HG03095 (cell line): ENCODE measurements around the gene CTAGE1.
"Not testable (repeated sequence)": the region's sequence is repeated elsewhere in the genome, so short reads cannot be mapped to it uniquely, and the experiment has no call there.

Experiments
- ATAC-seq: cut with Tn5 transposase; IDR thresholded peaks from one replicate; pipeline ENCODE4 v1.9.1; 2021; ENCODE audit warnings: moderate library complexity; ENCODE audit not compliant: unreplicated experiment

The CTAGE1 gene, protein sequence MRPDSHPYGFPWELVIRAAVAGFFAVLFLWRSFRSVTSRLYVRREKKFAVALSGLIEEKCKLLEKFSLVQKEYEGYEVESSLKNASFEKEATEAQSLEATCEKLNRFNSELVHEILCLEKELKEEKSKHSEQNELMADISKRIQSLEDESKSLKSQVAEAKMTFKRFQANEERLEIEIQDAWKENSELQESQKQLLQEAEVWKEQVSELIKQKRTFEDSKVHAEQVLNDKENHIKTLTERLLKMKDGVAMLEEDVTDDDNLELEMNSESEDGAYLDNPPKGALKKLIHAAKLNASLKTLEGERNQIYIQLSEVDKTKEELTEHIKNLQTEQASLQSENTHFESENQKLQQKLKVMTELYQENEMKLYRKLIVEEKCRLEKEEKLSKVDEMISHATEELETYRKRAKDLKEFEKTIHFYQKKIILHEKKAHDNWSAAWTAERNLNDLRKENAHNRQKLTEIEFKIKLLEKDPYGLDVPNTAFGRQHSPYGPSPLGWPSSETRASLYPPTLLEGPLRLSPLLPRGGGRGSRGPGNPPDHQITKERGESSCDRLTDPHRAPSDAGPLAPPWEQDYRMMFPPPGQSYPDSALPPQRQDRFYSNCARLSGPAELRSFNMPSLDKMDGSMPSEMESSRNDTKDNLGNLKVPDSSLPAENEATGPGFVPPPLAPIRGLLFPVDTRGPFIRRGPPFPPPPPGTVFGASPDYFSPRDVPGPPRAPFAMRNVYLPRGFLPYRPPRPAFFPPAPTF

DNA sequence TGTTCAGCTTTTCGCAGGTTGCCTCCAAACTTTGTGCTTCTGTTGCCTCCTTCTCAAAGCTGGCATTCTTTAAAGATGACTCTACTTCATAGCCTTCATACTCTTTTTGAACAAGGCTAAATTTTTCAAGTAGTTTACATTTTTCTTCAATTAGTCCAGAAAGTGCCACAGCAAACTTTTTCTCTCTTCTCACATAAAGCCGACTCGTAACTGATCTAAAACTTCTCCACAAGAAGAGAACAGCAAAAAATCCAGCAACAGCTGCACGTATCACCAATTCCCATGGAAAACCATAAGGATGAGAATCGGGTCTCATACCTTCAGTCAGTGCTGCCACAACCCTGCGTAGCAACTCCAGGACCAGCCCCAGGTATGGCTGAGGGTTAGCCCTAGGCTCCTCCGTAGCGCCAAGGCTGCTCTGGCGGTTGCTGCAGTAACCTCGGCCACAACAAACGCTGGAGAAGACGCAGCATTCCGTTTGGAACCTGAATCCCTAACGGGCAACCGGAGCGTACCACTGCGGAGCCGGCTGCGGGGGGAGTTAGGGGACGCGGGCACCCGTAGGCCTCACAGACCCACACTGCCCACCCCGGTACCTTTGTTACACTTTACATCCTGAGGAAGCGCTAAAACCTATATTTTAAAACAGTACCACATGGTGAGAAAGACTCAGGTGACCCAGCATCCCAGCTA, at the start of gene CTAGE1:
CTAGE1 (minus strand) TSS at position 420 of the 693 bp plus-strand sequence; CDS start at position 316, 104 bp downstream.
- ATAC-seq = no peak

DNA sequence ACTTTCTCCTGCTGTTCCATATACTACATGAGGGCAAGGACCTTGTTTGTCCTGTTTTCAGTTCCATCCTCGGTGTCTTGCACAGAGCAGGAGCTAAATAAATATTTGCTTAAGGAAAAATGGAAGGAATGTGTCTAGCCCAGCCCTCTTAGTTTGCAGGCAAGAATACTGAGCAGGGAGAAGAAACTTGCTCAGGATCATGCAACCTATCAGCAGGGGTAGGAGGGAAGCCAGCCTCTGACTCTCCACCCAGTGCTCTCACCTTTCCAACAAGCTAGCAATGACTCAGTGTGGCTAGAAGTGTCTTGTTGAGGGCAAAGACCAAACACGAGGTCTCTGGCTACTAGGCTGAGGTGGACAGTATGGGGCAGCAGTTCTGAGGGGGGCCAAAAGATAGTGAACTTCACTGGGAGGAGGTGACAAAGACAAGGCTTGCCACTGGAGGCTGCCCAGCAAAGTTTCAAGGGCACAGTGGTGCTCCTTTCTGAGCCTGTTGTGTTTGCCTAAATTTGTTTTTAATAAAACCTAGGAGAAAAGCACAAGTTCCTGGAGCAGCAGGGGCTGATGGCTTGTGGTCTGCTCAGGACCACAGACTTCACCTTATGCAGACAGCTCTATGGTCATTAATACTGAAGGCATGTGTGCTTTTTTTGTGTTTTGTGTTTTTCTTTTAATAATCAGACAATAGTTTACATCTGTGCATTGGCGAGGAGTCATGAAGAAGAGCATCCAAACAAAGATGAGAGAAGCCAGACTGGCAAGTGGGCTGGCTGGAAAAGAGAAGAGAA, 49.1 kb upstream of the CTAGE1 start:
- ATAC-seq = no peak

DNA sequence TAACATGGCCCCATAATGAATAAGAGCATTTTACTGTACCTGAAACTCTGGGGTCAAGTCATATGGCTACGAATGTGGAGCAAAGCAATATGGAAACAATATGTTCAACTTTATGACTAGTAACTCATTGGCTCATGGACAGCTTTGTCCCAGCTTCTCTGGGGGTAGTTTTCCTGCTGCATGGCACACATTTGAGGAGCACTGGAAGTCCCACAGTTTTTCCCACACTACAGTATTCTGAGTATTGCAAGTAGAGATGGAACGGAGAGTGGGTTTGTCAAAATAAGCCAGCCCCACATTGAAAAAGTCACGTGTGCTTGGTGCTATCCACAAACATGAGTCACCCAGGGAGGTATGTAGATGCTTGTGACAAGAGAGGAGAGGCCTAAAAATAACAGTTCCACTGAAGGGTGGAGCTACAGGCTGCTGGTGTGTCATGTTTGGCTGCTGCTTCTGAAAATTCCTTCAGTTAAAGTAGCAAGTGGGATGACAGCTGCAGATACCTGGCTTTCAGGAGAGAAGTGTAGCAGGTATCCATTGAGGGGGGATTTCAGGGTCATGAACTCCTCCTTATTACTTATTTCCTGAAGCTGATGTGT, 48.2 kb upstream of the CTAGE1 start:
- ATAC-seq = no peak

DNA sequence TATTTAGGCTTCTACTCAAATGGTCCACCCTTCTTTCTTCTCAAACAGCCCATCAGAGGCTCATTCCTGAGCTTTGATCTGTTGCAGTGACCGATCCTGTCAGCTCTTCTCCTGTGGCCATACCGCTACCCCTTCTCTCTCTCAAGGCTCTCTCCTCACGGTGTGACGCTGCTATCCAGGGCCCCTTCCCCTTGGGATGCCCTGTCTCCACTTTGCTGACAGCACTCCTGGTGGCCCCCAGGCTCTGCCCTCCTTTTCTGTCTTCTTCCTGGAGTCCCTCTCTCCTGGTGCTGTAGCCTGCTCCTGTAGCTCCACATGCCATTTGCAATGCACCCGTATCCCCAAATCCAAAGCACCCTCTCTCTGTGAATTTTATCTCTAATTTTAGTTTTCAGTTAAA, 45.4 kb upstream of the CTAGE1 start:
- no peak for ATAC-seq

DNA sequence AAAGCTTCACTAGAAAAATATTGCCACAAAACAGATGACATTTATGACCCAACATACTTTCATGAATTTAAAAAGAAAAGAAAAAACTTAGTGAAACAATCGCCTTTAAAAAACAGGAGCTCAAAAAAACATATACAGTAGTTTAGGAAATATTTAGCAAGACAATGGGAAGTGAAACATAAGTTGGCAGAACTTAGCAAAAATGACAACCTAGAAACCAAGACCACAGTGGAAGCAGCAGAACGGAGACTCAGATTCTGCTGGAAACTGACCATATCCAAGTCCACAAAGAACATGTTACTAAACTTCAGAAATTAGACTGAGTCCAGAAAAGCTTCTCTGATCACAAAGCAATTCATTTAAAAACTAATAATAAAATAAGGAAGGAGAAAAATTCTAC, 41.8 kb upstream of the CTAGE1 start:
- no peak for ATAC-seq

DNA sequence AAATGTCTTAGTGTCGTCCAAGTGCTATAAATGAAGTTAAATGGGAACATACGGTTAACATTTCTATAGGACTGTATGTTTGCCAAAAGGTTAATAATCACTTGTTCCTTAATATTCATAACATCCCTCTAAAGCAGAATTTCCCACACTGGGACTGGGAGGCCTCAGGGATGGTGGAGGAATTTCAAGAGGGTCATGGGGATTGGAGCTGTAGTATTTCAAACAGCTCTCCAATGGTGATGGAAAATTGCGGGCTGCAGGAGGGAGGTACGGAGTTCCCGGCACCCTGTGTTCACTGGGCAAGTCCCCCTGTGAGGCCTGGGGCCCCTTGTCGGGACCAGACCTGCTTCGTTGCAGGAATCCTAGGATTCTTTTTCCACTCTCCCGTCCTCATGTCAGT, 39.8 kb upstream of the CTAGE1 start:
- ATAC-seq = no peak

DNA sequence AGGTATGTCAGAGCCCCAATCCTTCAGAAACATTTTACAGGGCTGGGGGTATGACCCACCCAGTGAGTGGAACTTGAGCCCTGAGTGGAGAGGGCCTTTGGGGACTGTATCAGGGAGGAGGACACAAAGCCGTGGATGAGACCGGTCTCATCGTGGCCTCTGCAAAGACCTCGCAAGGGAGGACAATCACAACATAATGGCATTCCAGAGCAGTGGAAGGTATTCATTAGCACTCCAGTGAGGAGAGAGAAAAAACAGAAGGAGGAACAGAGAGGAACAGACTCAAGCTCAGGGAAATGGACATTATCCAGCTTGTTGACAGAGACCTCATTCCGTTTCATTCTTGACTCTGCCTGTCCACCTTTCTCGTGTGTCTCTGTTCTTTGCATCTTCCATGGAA, 38.8 kb upstream of the CTAGE1 start:
- ATAC-seq = no peak

DNA sequence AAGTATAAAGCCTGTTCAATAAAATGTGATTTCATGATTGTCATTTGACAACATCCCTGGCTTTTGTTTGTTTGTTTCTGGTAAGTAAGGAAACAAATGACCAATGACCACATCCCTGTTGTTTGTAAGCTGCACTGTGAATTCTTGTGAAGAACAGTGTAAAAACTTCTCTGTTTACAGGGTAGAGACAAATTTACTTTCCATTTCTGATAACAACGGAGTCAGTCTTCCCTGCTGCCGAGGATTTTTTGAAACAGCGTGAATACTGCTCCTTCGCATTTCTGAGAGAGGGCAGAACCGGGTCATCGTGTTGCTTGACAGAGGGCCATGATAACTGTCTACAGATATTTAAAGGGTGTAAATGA, 38.4 kb upstream of the CTAGE1 start:
- no peak for ATAC-seq

DNA sequence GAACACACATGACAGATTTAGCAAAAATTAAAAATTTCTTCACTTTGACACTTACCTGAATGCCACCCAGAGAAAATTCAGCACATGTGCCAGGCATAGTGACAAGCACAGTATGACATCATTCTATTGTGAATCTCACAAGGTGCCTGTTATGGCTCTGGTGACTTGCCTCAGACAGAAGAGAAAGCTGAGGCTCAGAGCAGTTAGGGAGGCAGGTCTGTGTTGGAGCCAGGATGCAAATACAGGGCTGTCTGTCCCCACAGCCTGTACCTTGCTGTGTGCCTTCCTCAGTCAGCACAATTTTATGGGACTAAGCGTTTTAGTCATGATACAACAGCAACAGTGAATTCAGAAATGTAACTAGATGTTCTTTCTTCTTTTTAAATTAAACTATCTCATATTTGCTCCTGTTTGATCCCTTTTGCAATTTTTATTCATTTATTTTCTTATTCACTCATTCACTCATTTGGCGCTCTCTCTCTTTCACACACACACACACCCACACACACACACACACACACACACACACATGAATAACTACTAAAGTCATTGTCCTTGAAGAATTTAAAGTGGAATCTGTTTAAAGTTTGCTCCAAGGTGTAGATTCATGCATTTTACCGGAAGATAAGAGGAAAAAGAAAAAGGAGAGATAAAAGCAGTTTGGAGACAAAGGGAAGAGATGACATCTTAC, 37.9 kb upstream of the CTAGE1 start:
- ATAC-seq = no peak

DNA sequence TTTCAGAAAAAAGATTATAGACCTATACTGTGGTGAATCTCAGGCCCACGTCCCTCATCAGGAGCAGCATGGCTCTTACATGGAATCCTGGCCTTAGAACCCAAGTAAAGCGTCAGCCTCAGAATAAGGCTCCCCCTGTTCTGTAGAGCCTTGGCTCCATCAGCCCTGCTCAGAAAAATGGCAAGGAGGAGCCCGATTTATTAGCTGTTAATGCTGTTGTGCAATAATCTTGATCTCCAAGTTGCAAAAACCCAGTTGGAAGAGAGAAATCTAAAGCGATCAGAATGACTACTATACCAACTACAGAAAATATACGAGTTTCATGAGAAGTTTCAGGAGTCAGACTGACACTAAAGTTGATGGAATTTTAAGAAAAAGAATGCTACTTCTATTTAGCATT, 35.6 kb upstream of the CTAGE1 start:
- no peak for ATAC-seq

DNA sequence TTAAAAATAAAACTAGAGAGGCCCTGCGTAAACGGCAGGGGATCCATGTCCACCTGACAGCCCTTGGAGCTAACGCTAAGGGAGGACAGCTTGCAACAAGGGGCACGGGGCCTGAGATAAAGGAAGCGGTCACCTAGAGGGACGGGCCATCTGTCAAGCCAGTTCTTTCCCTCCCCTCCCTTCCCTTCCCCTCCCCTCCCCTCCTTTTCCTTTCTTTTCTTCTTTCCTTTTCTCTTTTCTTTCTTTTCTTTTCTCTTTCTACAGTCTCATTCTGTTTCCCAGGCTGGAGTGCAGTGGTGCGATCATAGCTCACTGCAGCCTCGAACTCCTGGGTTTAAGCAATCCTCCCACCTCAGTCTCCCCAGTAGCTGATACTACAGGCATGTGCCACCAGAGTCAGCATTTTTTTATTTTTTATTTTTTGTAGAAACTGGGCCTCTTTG, 34.5 kb upstream of the CTAGE1 start:
- no peak for ATAC-seq

DNA sequence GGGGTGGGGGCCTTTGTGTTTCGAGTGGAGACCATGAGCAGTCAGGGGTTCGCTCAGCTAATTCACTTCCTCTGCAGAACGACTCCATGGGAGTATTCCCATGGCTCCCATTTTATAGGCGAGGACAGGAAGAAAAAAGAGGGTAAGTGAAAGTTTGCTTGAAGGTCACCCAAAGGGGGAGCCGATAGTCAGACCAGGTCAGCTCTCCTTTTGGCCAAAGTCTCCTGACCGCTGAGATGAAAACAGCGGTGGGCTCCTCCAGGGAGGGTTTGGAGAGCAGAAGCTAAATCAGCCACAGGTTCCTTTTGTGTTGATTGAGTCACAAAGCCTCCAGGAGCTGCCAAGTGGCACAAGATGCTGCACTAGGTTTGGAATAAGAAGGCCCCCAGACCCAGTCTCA, 34.1 kb upstream of the CTAGE1 start:
- no peak for ATAC-seq

DNA sequence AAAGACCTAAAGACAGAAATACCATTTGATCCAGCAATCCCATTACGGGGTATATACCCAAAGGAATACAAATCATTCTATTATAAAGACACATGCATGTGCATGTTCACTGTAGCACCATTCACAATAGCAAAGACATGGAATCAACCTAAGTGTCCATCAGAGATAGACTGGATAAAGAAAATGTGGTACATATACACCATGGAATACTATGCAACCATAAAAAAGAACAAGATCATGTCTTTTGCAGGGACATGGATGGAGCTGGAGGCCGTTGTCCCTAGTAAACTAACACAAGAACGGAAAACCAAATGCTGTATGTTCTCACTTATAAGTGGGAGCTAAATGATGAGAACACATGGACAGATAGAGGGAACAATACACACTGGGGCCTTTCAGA, 33.1 kb upstream of the CTAGE1 start:
- not testable (repeated sequence) for ATAC-seq

DNA sequence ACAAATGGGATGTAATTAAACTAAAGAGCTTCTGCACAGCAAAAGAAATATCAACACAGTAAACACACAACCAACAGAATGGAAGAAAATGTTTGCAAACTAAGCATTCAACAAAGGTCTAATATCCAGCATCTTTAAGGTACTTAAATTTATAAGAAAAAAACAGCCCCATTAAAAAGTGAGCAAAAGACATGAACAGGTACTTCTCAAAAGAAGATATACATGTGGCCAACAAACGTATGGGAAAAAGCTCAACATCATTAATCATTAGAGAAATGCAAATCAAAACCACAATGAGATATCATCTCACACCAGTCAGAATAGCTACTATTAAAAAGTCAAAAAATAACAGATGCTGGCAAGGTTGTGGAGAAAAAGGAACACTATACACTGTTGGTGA, 32.6 kb upstream of the CTAGE1 start:
- ATAC-seq = not testable (repeated sequence)

DNA sequence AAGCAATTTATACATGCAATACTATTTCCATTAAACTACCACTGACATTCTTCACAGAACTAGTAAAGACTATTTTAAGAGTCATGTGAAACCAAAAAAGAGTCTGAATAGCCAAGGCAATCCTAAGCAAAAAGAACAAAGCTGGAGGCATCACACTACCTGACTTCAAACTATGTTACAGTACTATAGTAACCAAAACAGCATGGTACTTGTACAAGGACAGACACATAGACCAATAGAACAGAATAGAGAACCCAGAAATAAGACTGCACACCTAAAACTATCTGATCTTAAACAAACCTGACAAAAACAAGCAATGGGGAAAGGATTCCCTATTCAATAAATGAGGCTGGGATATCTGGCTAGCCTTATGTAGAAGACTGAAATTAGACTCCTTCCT, 32.0 kb upstream of the CTAGE1 start:
- not testable (repeated sequence) for ATAC-seq

DNA sequence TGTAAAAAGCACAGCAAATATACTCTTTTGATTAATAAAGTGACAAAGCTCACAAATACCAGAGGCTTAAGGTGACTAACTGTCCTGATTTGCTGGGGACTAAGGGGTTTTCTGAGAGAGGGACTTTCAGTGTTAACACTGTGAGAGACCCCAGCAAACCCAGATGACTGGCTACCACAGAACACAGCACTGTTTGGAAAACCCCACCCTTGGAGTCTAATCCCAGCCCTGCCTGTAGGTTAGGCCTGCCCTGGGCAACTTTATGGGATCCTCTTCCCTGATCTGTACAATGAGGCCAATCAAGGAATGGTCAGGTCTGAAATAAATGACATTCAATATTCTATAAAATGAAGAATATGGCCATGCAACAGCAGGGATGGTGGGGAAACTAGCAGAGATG, 30.5 kb upstream of the CTAGE1 start:
- ATAC-seq = no peak

DNA sequence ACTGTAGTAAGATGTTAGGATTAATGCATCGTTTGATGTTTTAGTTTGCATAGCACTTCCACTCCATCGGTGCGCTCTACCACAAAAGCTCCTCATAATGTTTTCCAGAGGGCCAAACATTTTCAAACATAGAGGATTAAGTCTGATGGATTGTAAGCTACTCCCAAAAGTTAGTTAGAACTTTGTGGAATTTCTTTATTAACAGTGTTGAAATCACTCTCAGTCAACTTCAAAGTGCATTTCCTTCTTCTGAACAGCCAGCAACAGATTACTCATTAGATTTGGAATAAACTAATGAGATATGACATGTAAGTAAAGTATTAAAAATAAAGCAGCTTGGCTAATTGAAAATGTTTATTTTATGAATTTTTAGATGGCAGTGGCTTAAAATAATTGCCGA, 30.1 kb upstream of the CTAGE1 start:
- no peak for ATAC-seq

DNA sequence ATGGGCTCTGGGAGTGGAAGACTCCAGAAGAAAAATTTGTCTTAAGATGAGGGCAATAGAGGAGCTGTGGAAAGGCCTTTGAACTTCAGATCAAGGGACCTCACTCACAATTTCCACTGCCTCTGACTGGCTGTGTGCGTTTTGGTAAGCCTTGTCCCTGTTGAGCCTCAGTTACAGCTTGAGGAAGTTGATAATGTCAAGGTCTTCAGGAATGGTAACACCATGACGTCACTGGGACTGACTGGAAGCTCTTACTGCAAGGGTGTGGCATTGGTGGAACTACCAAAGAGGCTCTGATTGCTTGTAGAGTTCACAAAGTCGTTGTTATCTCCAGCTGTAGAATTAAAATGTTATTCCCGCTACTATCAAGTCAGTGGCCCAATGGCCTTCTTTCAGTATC, 29.2 kb upstream of the CTAGE1 start:
- no peak for ATAC-seq

DNA sequence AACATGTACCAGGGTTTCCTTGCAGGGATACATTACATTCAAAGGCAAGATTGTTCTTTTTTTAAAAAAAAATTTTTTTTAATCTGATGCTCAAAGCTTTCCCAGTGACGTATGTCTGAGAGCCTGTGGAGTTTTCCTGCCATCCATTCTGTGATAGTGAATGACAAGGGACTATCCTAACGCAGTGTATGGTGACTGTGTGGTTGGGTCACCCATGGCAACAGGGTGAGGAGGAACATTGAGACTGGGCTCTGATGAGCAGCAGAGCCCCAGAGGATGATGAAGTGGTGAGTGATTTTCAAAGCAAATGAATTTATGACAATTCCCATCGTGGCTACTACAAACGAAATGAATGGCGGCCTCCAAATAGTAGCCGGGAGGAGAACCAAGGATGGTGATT, 28.6 kb upstream of the CTAGE1 start:
- no peak for ATAC-seq

DNA sequence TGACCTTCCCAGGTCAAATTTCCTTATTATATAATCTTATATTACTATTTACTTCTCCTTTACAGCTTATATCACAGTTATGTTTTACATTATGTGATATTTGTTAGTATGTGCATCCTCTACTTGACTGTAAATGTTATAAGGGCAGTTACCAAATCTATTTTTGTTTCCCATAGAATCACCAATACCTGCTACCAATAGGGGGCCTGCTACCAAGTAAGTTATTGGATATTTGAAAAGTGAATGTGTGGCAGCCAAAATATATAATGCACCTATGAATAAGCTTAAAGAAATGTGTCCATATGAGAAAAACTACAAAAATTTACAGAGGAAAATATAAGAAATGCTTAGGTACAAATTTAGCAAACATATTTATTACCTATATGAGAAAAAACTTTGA, 23.9 kb upstream of the CTAGE1 start:
- no peak for ATAC-seq
